ENCODE measurements around the gene NKAIN1.

DNA sequence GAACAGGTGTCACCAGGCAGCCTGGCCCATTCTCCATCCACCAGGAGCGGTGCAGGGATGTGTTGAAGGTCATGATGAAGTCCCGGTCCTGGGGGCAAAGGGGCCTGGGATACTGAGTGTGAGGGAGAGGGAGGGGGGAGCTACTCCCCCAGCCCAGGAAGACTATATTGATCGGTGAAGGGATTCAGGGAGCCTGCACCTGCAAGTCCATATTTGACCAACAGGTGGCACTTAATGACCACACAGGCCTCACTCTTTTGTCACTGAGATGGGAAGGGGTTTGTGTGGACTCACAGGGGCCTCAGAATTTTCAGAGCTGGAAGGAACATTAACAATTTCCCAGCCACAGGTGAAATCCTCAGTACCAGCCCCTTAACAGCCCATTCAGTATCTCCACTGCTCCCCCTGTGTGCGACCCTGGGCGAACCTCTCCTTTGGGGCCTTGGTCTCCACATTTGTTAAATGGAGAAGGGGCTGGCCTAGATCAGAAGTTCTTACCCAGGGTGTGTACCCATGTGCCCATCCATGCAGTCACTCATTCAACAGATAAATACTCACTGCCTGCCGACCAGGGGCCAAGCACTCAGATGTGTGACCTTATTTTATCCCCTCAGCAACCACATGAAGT, 55.6 kb downstream of the NKAIN1 start:
- TF ChIP-seq POLR2A (IDR thresholded peaks at IDR 0.05) (no peak), EP300 (IDR thresholded peaks at IDR 0.05) (no peak)

All from ovary (tissue), 1 donor.